K562 (cell line): Measurements from ENCODE around the gene GNA14. TPM values are rescaled to one million over a fixed set of nuclear protein-coding genes. Genes with fewer than 3 reads are reported as not detected.
"Not testable (repeated sequence)": the region's sequence is repeated elsewhere in the genome, so short reads cannot be mapped to it uniquely, and the experiment has no call there.

Experiments
- ATAC-seq: fragments of 200-7000 bp; cut with Tn5 transposase; 3 replicates; pipeline ENCODE4 v1.9.1; 2020; ENCODE audit warnings: moderate library complexity
- BruUV-seq: library from RNA; stranded (reverse); fragments of 400-500 nt; replicated peaks from 2 replicates; lab custom pipeline; 2021; lab: Mats Ljungman, UMichigan
- CTCF ChIA-PET: fragments of 300-600 bp; formaldehyde crosslinking; extraction: SDS; loops from one replicate; lab custom pipeline; 2021; ENCODE audit warnings: low intra/inter-chr PET ratio; lab: Yijun Ruan, JAX
- POLR2A ChIA-PET: fragments of 300-600, 350-650 bp; sonication (Branson Sonifier 250); formaldehyde crosslinking; extraction: SDS; loops from one replicate; lab custom pipeline; 2021; ENCODE audit warnings: antibody characterized with exemption, inconsistent platforms; lab: Yijun Ruan, JAX
- DNase-seq, 4 experiments: peaks; one replicate each; pipeline versions ENCODE4 v3.0.0 to v3.0.0-alpha.2; 2011 to 2018; ENCODE audit warnings: low spot score in 3 of 4, mixed read lengths in 3 of 4; ENCODE audit errors: extremely low read depth in 1 of 4
- FAIRE-seq: peaks from 2 replicates; lab custom pipeline; 2011; peaks lifted over from hg19 to GRCh38; lab: Jason Lieb, UNC
- H2AFZ ChIP-seq: 2 replicates; pipeline ENCODE4 v1.6.0; 2011; ENCODE audit warnings: low read depth, low read length, control low read depth, inconsistent platforms
- H3K27ac ChIP-seq: fragments of 200-600 bp; 3 replicates; pipeline ENCODE4 v1.8.0; 2011; ENCODE audit warnings: low read depth, mild to moderate bottlenecking, control low read depth, inconsistent platforms, low read length, moderate library complexity, mixed read lengths; ENCODE audit errors: extremely low read depth
- H3K27me3 ChIP-seq, 2 experiments: fragments of 300-600 bp in 1 of 2; 2 replicates in 1 of 2; 3 replicates in 1 of 2; pipeline versions ENCODE4 v1.6.0 to v1.8.0; 2011; ENCODE audit warnings: inconsistent platforms in 2 of 2, low read length in 2 of 2, mild to moderate bottlenecking in 1 of 2, mixed read lengths in 1 of 2, moderate library complexity in 1 of 2; ENCODE audit not compliant: control insufficient read depth in 2 of 2, insufficient read depth in 2 of 2
- H3K36me3 ChIP-seq: fragments of 300-600 bp; 3 replicates; pipeline ENCODE4 v1.8.0; 2011; ENCODE audit warnings: mild to moderate bottlenecking, low read length, inconsistent platforms; ENCODE audit not compliant: control insufficient read depth, insufficient read depth
- H3K4me1 ChIP-seq, 2 experiments: fragments of 200-600 bp in 1 of 2; replicated peaks in 1 of 2; 2 replicates in 1 of 2; 3 replicates in 1 of 2; pipeline versions ENCODE4 v1.5.1 to v1.8.0; 2011; ENCODE audit warnings: inconsistent platforms in 2 of 2, low read length in 2 of 2, mild to moderate bottlenecking in 1 of 2, mixed read lengths in 1 of 2, moderate library complexity in 1 of 2; ENCODE audit not compliant: control insufficient read depth in 2 of 2, insufficient read depth in 2 of 2
- H3K4me2 ChIP-seq: 2 replicates; pipeline ENCODE4 v1.6.1; 2011; ENCODE audit warnings: low read length, control low read depth, inconsistent platforms, mixed read lengths; ENCODE audit not compliant: insufficient read depth
- H3K4me3 ChIP-seq: fragments of 200-600 bp; sonication (generic), shearing (Covaris generic); 2 replicates; pipeline ENCODE4 v1.5.1; 2016; ENCODE audit warnings: control low read depth, inconsistent platforms
- H3K79me2 ChIP-seq: fragments of 200-600 bp; 3 replicates; pipeline ENCODE4 v1.8.0; 2011; ENCODE audit warnings: low read length, inconsistent platforms; ENCODE audit not compliant: control insufficient read depth, insufficient read depth
- H3K9ac ChIP-seq, 2 experiments: 2 replicates each; pipeline versions ENCODE4 v1.6.0 to v1.6.1; 2011; ENCODE audit warnings: low read depth in 2 of 2, low read length in 2 of 2, control low read depth in 1 of 2, inconsistent platforms in 1 of 2, mild to moderate bottlenecking in 1 of 2, mixed read lengths in 1 of 2; ENCODE audit not compliant: insufficient read depth in 1 of 2
- H3K9me1 ChIP-seq: one replicate; pipeline ENCODE4 v1.6.0; 2011; ENCODE audit warnings: inconsistent platforms, mild to moderate bottlenecking, low read length, moderate library complexity; ENCODE audit not compliant: control insufficient read depth, insufficient read depth
- H3K9me3 ChIP-seq: replicated peaks from 2 replicates; pipeline ENCODE4 v1.5.1; 2011; ENCODE audit warnings: low read depth, low read length, inconsistent platforms; ENCODE audit not compliant: control insufficient read depth, insufficient read depth
- H4K20me1 ChIP-seq: replicated peaks from 2 replicates; pipeline ENCODE4 v1.6.1; 2011; ENCODE audit warnings: low read length, inconsistent platforms, mixed read lengths; ENCODE audit not compliant: control insufficient read depth, insufficient read depth
- CCAR2 ChIP-seq: fragments of 200-400 bp; formaldehyde crosslinking; IDR thresholded peaks from 2 replicates; pipeline ENCODE4 v1.6.1; 2017; ENCODE audit warnings: mild to moderate bottlenecking, low read depth, low read length
- CREB1 ChIP-seq, 2 experiments: sonication (generic) in 1 of 2; formaldehyde crosslinking in 1 of 2; IDR thresholded peaks; 2 replicates each; pipeline versions ENCODE4 v1.6.1 to v1.8.0; 2012 to 2022; ENCODE audit warnings: inconsistent platforms in 1 of 2, mild to moderate bottlenecking in 1 of 2, missing genetic modification reagents in 1 of 2, moderate library complexity in 1 of 2
- HIVEP1 ChIP-seq: fragments of 250-450 bp; sonication (Bioruptor Pico); IDR thresholded peaks from 2 replicates; pipeline ENCODE4 v1.4.0; 2020; ENCODE audit warnings: mild to moderate bottlenecking
- MXI1 ChIP-seq: IDR thresholded peaks from 2 replicates; pipeline ENCODE4 v1.6.1; 2011; ENCODE audit warnings: low read depth, mild to moderate bottlenecking, improper control_type of control experiment, low read length
- PPARD ChIP-seq: fragments of 250-450 bp; sonication (Bioruptor Pico); IDR thresholded peaks from 2 replicates; pipeline ENCODE4 v1.8.0; 2022; ENCODE audit warnings: inconsistent platforms, mild to moderate bottlenecking, moderate library complexity
- TGIF2 ChIP-seq: sonication (generic); formaldehyde crosslinking; IDR thresholded peaks from 2 replicates; pipeline ENCODE4 v1.8.1; 2022; ENCODE audit warnings: mild to moderate bottlenecking, missing genetic modification reagents, moderate library complexity
- TOE1 ChIP-seq, 2 experiments: fragments of 450-650 bp in 1 of 2; sonication (generic) in 1 of 2; formaldehyde crosslinking in 1 of 2; IDR thresholded peaks; 2 replicates each; pipeline versions ENCODE4 v1.7.1 to v1.8.0; 2016 to 2022; ENCODE audit warnings: borderline replicate concordance in 2 of 2, mild to moderate bottlenecking in 2 of 2, antibody characterized with exemption in 1 of 2, inconsistent platforms in 1 of 2, low read depth in 1 of 2, missing genetic modification reagents in 1 of 2, moderate library complexity in 1 of 2
- ZFPM2 ChIP-seq: fragments of 250-450 bp; sonication (Bioruptor Pico); IDR thresholded peaks from 2 replicates; pipeline ENCODE4 v1.5.1; 2022; ENCODE audit warnings: mild to moderate bottlenecking
- WGBS: fragments of 100-300 bp; shearing (Covaris generic); methylation state at CpG from one replicate; pipeline ENCODE4 v1.1.6; 2016; ENCODE audit warnings: low coverage, mixed read lengths; ENCODE audit not compliant: insufficient coverage; ENCODE audit errors: missing lambda C conversion rate; 5-methylcytosine and 5-hydroxymethylcytosine counted together
- in situ Hi-C: fragments of 300-500 bp; cut with MboI; formaldehyde crosslinking; loops from 4 replicates; pipeline ENCODE4 v1.15.0; 2018; ENCODE audit warnings: inconsistent platforms, mixed read lengths
- intact Hi-C: fragments of 100-400 bp; cut with micrococcal nuclease; formaldehyde crosslinking; loops from 2 replicates; pipeline ENCODE4 v1.14.2; 2022
- polyA plus RNA-seq, 8 experiments: library from polyadenylated mRNA; depleted of rRNA in 4 of 8; stranded (reverse) in 5 of 8; unstranded in 3 of 8; fragments of >200 nt; fragmentation: Nextera tagmentation in 2 of 8; fragmentation: Illumina TruSeq in 1 of 8; extraction: Ambion mirVana in 2 of 8; extraction: Trizol in 1 of 8; gene quantifications; 2 replicates each; pipeline versions ENCODE4 v1.2.1 to v1.2.3, GENCODE V29; 2011 to 2014; ENCODE audit warnings: inconsistent platforms in 1 of 8, missing spikeins in 1 of 8
- total RNA-seq, 7 experiments: library from RNA; depleted of rRNA in 6 of 7; stranded (reverse); fragments of >200 nt in 6 of 7; fragmentation: Illumina TruSeq in 2 of 7; extraction: Trizol in 2 of 7; gene quantifications; 2 replicates each; pipeline versions ENCODE4 v1.2.1 to v1.2.3, GENCODE V29; 2011 to 2021; ENCODE audit warnings: low replicate concordance in 1 of 7

Gene GNA14
- total and polyA plus RNA-seq, 9 of the 15 experiments (the other 6 are each of a cell fraction or from before 2014, with no cell fraction given) = 0.03 to 0.11 (median 0.03) TPM; not detected in 6

DNA sequence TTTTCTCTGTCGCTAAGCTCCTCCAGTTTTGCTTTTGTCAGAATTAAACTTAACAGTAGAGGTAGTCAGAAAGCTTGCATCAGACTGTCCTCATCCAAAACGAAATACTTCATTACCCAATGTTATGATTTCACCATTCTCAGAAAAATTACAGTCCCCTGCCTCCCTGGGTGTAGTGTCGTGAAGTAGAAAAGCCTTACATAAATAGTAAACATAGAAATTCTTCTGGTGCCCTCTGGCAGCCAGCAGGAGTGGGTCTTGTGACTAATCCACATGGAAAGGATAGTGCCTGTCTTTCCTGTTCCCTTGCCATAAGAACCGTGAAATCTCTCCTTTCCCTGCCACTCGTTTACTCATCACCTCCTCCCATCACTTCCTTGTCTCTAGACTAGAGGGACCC lies 230.6 kb downstream of the GNA14 start:
- ChIA-PET CTCF (no interaction called here), POLR2A (no interaction called here)
- Histone ChIP-seq H3K79me2 (no peaks in the 10 kb centered on the region), H3K27me3 (no peaks in the 10 kb centered on the region), H3K4me3 (no peak overlapping the region), H3K9me3 (no peaks in the 10 kb centered on the region), H3K36me3 (no peaks in the 10 kb centered on the region), H3K4me1 (no peaks in the 10 kb centered on the region), H3K9me1 (no peaks in the 10 kb centered on the region), H4K20me1 (no peaks in the 10 kb centered on the region), H3K9ac (no peak overlapping the region), H2AFZ (no peak overlapping the region), H3K4me2 (no peak overlapping the region), H3K27ac (no peak overlapping the region)
- intact Hi-C loops (no loop called here), in situ Hi-C loops (no loop called here)
- DNase-seq (no peak), FAIRE-seq (no peak), ATAC-seq (no peak)
- 51% methylated on average over 5 of the region's 5 CpGs for WGBS
- no peak for TF ChIP-seq CCAR2
- no peak for TF ChIP-seq PPARD
- TF ChIP-seq MXI1 = no peak
- no peak for TF ChIP-seq ZFPM2 (CRISPR knock-in tag)
- TF ChIP-seq TOE1 (IDR thresholded peaks at IDR 0.05; ENCODE audit: borderline replicate concordance) = no peak
- no peak for TF ChIP-seq TOE1 (CRISPR knock-in tag; IDR thresholded peaks at IDR 0.05; ENCODE audit: borderline replicate concordance, low read depth)
- TF ChIP-seq TGIF2 (CRISPR knock-in tag) = no peak
- TF ChIP-seq CREB1 (IDR thresholded peaks at IDR 0.05) = no peak
- no peak for TF ChIP-seq CREB1 (CRISPR knock-in tag; IDR thresholded peaks at IDR 0.05)
- no peak for TF ChIP-seq HIVEP1 (CRISPR knock-in tag)
- no TSS peak for BruUV-seq

DNA sequence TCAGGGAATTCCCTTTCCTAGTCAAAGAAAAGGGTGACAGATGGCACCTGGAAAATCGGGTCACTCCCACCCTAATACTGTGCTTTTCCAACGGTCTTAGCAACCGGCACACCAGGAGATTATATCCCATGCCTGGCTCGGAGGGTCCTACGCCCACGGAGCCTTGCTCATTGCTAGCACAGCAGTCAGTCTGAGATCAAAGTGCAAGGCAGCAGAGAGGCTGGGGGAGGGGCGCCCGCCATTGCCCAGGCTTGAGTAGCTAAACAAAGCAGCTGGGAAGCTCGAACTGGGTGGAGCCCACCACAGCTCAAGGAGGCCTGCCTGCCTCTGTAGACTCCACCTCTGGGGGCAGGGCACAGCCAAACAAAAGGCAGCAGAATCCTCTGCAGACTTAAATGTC lies 239.6 kb downstream of the GNA14 start:
- H3K36me3 ChIP-seq = peaks cover 12% of the 10 kb centered on the region; the same call in 1 of the 3 replicates
- H3K4me2 ChIP-seq, FAIRE-seq, H3K4me1 ChIP-seq, H3K79me2 ChIP-seq, H2AFZ ChIP-seq, in situ Hi-C loops, H3K9me1 ChIP-seq, POLR2A ChIA-PET, BruUV-seq, H4K20me1 ChIP-seq, CTCF ChIA-PET, H3K9me3 ChIP-seq, H3K27ac ChIP-seq, intact Hi-C loops, H3K4me3 ChIP-seq, ATAC-seq, H3K9ac ChIP-seq, DNase-seq, H3K27me3 ChIP-seq: not testable (repeated sequence)
- WGBS = 92% methylated on average over 5 of the region's 9 CpGs
